ENCODE data around the gene DACT2.

The DACT2 gene

GRCh38 chr6:168310945-168311344, 8.6 kb downstream of the DACT2 start:
- no peak overlapping the region for H3K27ac ChIP-seq
- TF ChIP-seq ZFX (IDR thresholded peaks at IDR 0.05), result no peak
- TF ChIP-seq, protein P1, sequence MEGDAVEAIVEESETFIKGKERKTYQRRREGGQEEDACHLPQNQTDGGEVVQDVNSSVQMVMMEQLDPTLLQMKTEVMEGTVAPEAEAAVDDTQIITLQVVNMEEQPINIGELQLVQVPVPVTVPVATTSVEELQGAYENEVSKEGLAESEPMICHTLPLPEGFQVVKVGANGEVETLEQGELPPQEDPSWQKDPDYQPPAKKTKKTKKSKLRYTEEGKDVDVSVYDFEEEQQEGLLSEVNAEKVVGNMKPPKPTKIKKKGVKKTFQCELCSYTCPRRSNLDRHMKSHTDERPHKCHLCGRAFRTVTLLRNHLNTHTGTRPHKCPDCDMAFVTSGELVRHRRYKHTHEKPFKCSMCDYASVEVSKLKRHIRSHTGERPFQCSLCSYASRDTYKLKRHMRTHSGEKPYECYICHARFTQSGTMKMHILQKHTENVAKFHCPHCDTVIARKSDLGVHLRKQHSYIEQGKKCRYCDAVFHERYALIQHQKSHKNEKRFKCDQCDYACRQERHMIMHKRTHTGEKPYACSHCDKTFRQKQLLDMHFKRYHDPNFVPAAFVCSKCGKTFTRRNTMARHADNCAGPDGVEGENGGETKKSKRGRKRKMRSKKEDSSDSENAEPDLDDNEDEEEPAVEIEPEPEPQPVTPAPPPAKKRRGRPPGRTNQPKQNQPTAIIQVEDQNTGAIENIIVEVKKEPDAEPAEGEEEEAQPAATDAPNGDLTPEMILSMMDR (conservative IDR thresholded peaks at IDR 0.05), result no peak

- TF ChIP-seq ZFX (IDR thresholded peaks at IDR 0.05), result no peak
- TF ChIP-seq, protein P1 (conservative IDR thresholded peaks at IDR 0.05), result no peak
- H3K27ac ChIP-seq, result no peak overlapping the region
Observed at GRCh38 chr6:168310403-168310802, 9.2 kb downstream of the DACT2 start.

DNA sequence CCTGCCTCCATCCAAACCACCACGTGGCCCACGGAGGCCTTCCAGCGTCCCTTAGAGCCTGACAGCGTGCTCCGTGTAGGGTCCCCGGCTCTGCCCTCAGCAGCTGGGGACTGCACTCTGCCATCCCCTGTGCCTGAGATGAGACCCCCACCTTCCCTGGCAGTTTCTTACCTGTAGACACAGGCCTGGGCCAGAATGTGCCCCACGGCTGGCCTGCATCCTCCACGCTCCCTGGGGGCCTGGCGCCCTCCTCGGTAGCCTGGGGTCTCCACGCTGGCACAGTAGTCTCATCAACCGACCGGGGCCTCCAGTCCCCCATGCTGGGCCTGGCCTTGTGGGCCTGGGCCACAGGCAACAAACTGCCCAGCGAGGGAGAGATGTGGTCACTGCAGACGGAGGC, 9.6 kb downstream of the DACT2 start:
- H3K27ac ChIP-seq, result no peak overlapping the region
- TF ChIP-seq, protein P1 (conservative IDR thresholded peaks at IDR 0.05), result no peak
- TF ChIP-seq ZFX (IDR thresholded peaks at IDR 0.05), result no peak

DNA sequence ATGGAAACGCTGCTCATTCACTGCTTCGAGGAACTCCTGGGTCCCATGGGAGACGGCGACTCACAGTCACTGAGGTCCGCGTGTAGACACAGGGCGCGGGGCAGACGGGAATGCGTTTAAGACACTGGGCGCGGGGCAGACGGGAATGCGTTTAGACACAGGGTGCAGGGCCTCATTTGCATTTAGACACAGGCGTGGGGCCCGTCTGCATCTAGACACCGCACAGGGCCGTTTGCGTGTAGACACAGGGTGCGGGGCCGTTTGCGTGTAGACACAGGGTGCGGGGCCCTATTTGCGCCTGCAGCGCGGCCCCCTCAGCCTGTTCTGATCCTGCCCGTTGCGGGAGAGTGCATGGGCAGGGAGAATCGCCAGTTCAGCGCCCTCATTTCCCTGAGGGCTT, 10.4 kb downstream of the DACT2 start:
- TF ChIP-seq, protein P1 (conservative IDR thresholded peaks at IDR 0.05), result no peak
- TF ChIP-seq ZFX (IDR thresholded peaks at IDR 0.05), result no peak
- no peak overlapping the region for H3K27ac ChIP-seq

DNA sequence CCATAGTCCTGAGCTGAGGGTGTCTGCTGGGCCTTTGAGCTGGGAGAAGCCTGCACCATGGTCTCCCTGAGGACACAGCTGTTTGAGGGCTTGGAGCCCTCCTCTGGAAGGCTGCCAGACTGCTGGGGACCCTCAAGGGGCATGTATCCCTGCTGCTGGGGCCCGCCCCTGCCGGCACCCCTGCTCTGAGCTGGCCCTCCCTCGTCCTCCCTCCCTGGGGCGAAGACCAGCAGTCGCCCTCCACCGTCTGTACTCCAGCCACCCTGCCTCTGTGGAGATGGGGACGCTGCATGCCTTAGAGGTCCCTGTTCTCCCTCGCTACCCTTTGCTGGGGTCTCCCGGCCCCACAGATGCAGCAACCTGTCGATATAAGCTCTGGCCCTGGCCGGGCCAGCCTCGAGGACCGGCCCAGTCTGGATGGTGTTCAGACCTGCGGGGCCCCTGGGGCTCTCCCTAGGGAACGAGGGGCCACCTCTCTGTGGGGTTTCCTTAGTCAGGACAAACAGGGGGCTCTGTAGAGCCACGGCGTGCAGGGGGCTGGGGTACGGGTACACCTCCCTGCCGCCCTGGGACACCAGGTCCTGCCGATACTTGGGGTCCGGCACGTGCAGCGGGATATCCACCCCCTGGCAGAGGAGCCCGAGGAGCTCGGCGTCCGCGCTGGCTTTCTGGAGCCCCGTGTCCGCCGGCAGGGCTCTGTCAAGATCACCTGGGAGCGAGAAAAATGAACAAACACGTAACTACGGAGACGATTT, 11.0 kb downstream of the DACT2 start:
- no peak overlapping the region for H3K27ac ChIP-seq
- TF ChIP-seq ZFX (IDR thresholded peaks at IDR 0.05), result no peak
- TF ChIP-seq, protein P1 (conservative IDR thresholded peaks at IDR 0.05), result no peak

DNA sequence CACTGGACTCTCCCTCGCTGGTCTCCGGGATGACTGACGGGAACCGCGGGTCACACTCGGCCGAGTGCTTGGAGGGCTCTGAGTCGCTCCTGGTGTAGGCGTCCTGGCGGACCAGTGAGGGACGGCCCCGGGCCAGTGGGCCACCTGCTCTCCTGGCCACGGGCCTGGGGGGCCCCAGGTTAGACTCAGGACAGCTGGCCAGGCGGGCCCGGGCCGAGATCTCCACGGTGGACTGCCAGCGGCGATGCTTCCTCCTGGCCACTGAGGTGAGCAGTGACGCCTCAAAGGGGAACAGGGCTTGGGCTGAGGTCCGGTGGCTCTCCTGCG, 11.9 kb downstream of the DACT2 start:
- H3K27ac ChIP-seq, result no peak overlapping the region
- TF ChIP-seq, protein P1 (conservative IDR thresholded peaks at IDR 0.05), result no peak
- TF ChIP-seq ZFX (IDR thresholded peaks at IDR 0.05), result no peak

GRCh38 chr6:168307015-168307694, 12.4 kb downstream of the DACT2 start:
- no peak overlapping the region for H3K27ac ChIP-seq
- TF ChIP-seq, protein P1 (conservative IDR thresholded peaks at IDR 0.05), result no peak
- TF ChIP-seq ZFX (IDR thresholded peaks at IDR 0.05), result no peak

All from C4-2B (cell line).